Mucosa of stomach (tissue), 1 donor: ENCODE data around the gene MRPS33.
"Not testable (repeated sequence)": the region's sequence is repeated elsewhere in the genome, so short reads cannot be mapped to it uniquely, and the experiment has no call there.

Experiments
- H3K27me3 ChIP-seq: one replicate; pipeline ENCODE4 v1.7.0; 2013; ENCODE audit warnings: mild to moderate bottlenecking, low read length; ENCODE audit not compliant: control insufficient read depth, insufficient read depth
- H3K36me3 ChIP-seq: one replicate; pipeline ENCODE4 v1.7.0; 2013; ENCODE audit warnings: low read length; ENCODE audit not compliant: control insufficient read depth, insufficient read depth
- H3K4me1 ChIP-seq: one replicate; pipeline ENCODE4 v1.7.0; 2013; ENCODE audit warnings: mild to moderate bottlenecking, low read length; ENCODE audit not compliant: control insufficient read depth, insufficient read depth
- H3K4me3 ChIP-seq: one replicate; pipeline ENCODE4 v1.7.0; 2013; ENCODE audit warnings: low read length
- H3K9ac ChIP-seq: one replicate; pipeline ENCODE4 v1.7.0; 2013; ENCODE audit warnings: mild to moderate bottlenecking, low read length, moderate library complexity
- H3K9me3 ChIP-seq: one replicate; pipeline ENCODE4 v1.7.0; 2013; ENCODE audit warnings: mild to moderate bottlenecking, low read length, moderate library complexity; ENCODE audit not compliant: control insufficient read depth
- donor health status: Pancreatic carcinoma.

Gene MRPS33

DNA sequence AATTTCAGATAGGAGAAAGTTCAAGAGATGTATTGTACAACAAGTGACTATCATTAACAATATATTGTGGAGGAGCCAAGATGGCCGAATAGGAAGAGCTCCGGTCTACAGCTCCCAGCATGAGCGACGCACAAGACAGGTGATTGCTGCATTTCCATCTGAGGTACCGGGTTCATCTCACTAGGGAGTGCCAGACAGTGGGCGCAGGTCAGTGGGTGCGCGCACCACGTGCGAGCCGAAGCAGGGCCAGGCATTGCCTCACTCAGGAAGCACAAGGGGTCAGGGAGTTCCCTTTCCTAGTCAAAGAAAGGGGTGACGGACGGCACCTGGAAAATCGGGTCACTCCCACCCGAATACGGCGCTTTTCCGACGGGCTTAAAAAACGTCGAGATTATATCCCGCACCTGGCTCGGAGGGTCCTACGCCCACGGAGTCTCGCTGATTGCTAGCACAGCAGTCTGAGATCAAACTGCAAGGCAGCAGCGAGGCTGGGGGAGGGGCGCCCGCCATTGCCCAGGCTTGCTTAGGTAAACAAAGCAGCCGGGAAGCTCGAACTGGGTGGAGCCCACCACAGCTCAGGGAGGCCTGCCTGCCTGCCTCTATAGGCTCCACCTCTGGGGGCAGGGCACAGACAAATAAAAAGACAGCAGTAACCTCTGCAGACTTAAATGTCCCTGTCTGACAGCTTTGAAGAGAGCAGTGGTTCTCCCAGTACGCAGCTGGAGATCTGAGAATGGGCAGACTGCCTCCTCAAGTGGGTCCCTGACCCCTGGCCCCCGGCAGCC lies 18.0 kb upstream of the MRPS33 start:
- H3K27me3 ChIP-seq, H3K4me1 ChIP-seq, H3K36me3 ChIP-seq, H3K4me3 ChIP-seq, H3K9ac ChIP-seq, H3K9me3 ChIP-seq: not testable (repeated sequence)

GRCh38 chr7:141028767-141029166 lies 14.0 kb upstream of the MRPS33 start:
- H3K4me1 ChIP-seq: no peaks in the 10 kb centered on the region
- H3K4me3 ChIP-seq: no peak overlapping the region
- no peaks in the 10 kb centered on the region for H3K36me3 ChIP-seq
- H3K9me3 ChIP-seq: no peaks in the 10 kb centered on the region
- no peaks in the 10 kb centered on the region for H3K27me3 ChIP-seq
- H3K9ac ChIP-seq: no peak overlapping the region

GRCh38 chr7:141027043-141027442 lies 12.3 kb upstream of the MRPS33 start:
- no peak overlapping the region for H3K4me3 ChIP-seq
- no peaks in the 10 kb centered on the region for H3K4me1 ChIP-seq
- H3K36me3 ChIP-seq: no peaks in the 10 kb centered on the region
- no peaks in the 10 kb centered on the region for H3K9me3 ChIP-seq
- peaks cover 4% of the 10 kb centered on the region for H3K27me3 ChIP-seq
- H3K9ac ChIP-seq: no peak overlapping the region

- no peaks in the 10 kb centered on the region for H3K36me3 ChIP-seq
- no peak overlapping the region for H3K4me3 ChIP-seq
- H3K4me1 ChIP-seq: no peaks in the 10 kb centered on the region
- no peak overlapping the region for H3K9ac ChIP-seq
- no peaks in the 10 kb centered on the region for H3K9me3 ChIP-seq
- H3K27me3 ChIP-seq: peaks cover 4% of the 10 kb centered on the region
Measured at GRCh38 chr7:141024668-141025067, 9.9 kb upstream of the MRPS33 start.

GRCh38 chr7:141023295-141023694 lies 8.5 kb upstream of the MRPS33 start:
- H3K4me3 ChIP-seq: no peak overlapping the region
- no peaks in the 10 kb centered on the region for H3K4me1 ChIP-seq
- peaks cover 4% of the 10 kb centered on the region for H3K27me3 ChIP-seq
- H3K36me3 ChIP-seq: no peaks in the 10 kb centered on the region
- H3K9me3 ChIP-seq: no peaks in the 10 kb centered on the region
- no peak overlapping the region for H3K9ac ChIP-seq

GRCh38 chr7:141017555-141017954 lies 2.8 kb upstream of the MRPS33 start:
- no peak overlapping the region for H3K9ac ChIP-seq
- no peaks in the 10 kb centered on the region for H3K9me3 ChIP-seq

DNA sequence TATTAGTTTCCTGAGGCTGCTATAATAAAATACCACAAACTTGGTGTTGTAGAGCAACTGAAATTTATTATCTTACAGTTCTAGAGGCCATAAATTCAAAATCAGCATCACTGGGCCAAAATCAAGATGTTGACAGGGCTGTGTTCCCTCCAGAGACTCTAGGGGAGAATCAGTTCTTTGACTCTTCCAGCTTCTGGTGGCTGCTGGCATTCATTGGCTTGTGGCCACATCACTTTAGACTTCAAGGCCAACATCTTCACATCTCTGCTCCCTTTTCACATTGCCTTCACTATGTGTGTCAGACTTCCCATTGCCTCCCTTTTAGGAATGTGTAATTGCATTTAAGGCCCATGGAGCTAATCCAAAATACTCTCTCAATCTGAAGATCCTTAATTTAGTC lies 1.6 kb upstream of the MRPS33 start:
- Histone ChIP-seq H3K4me3 (no peak overlapping the region), H3K27me3 (no peaks in the 10 kb centered on the region), H3K9me3 (no peaks in the 10 kb centered on the region), H3K36me3 (no peaks in the 10 kb centered on the region), H3K9ac (no peak overlapping the region), H3K4me1 (no peaks in the 10 kb centered on the region)

More at GRCh38 chr7:141017555-141017954, 2.8 kb upstream of the MRPS33 start:
- no peaks in the 10 kb centered on the region for H3K36me3 ChIP-seq
- no peaks in the 10 kb centered on the region for H3K4me1 ChIP-seq
- no peak overlapping the region for H3K4me3 ChIP-seq
- H3K27me3 ChIP-seq: no peaks in the 10 kb centered on the region

GRCh38 chr7:141014125-141014523 lies 628 bp downstream of the MRPS33 start:
- no peaks in the 10 kb centered on the region for H3K9me3 ChIP-seq
- H3K4me1 ChIP-seq: no peaks in the 10 kb centered on the region
- H3K4me3 ChIP-seq: peak overlapping the region; percentile 56
- no peaks in the 10 kb centered on the region for H3K27me3 ChIP-seq
- H3K9ac ChIP-seq: peak overlapping the region; percentile 79
- H3K36me3 ChIP-seq: no peaks in the 10 kb centered on the region

DNA sequence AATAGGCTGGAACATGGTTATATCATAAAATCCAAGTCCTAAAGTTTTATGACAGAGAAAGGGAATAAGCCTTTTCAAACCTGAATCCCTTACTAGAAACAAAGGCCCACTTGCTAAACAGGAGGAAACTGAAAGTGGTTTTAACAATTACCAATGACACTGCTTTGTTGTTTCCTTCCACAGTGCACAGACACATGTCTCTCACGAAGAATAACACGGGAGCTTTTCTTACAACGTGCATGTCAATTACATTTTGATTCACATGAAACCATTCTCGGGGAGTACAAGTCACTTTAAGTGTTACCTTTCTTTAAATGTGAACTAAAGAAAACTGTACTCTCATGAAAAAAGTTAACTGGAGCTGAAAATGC lies 1.4 kb downstream of the MRPS33 start:
- Histone ChIP-seq H3K27me3 (no peaks in the 10 kb centered on the region), H3K4me3 (no peak overlapping the region), H3K4me1 (no peaks in the 10 kb centered on the region), H3K9ac (no peak overlapping the region), H3K36me3 (no peaks in the 10 kb centered on the region), H3K9me3 (no peaks in the 10 kb centered on the region)

- no peak overlapping the region for H3K4me3 ChIP-seq
- no peaks in the 10 kb centered on the region for H3K4me1 ChIP-seq
- no peaks in the 10 kb centered on the region for H3K36me3 ChIP-seq
- no peaks in the 10 kb centered on the region for H3K27me3 ChIP-seq
- no peaks in the 10 kb centered on the region for H3K9me3 ChIP-seq
- no peak overlapping the region for H3K9ac ChIP-seq
Measured at GRCh38 chr7:141012696-141013344, 1.9 kb downstream of the MRPS33 start.

- Histone ChIP-seq H3K36me3 (no peaks in the 10 kb centered on the region), H3K27me3 (no peaks in the 10 kb centered on the region), H3K4me1 (no peaks in the 10 kb centered on the region)
Measured at GRCh38 chr7:141012044-141012685, 2.6 kb downstream of the MRPS33 start.

GRCh38 chr7:141011443-141011842 lies 3.3 kb downstream of the MRPS33 start:
- Histone ChIP-seq H3K36me3 (no peaks in the 10 kb centered on the region), H3K4me1 (no peaks in the 10 kb centered on the region), H3K9ac (no peak overlapping the region), H3K27me3 (no peaks in the 10 kb centered on the region), H3K4me3 (no peak overlapping the region), H3K9me3 (no peaks in the 10 kb centered on the region)

More at GRCh38 chr7:141012044-141012685, 2.6 kb downstream of the MRPS33 start:
- Histone ChIP-seq H3K9me3 (no peaks in the 10 kb centered on the region), H3K9ac (no peak overlapping the region), H3K4me3 (no peak overlapping the region)
